Spleen (tissue), 7 donors: ENCODE measurements around the gene AARS2.

ENCODE experiments used
- POLR2A ChIP-seq, 3 donors: fragments of 450-650 bp; IDR thresholded peaks; one replicate each; pipeline ENCODE4 v1.5.1; 2017; ENCODE audit warnings: antibody characterized with exemption in 3 of 3, mild to moderate bottlenecking in 1 of 3
- POLR2AphosphoS5 ChIP-seq, 3 donors: sonication (generic); formaldehyde crosslinking; IDR thresholded peaks; one replicate each; pipeline ENCODE4 v1.5.1; 2017; ENCODE audit warnings: antibody characterized with exemption in 3 of 3
- TF ChIP-seq, protein P1 (sequence below), 11 experiments: fragments of 200-600 bp in 7 of 11; fragments of 450-650 bp in 4 of 11; sonication (generic) in 4 of 11; IDR thresholded peaks in 8 of 11; conservative IDR thresholded peaks in 3 of 11; 1 replicate in 7 of 11; 2 replicates in 4 of 11; pipeline versions ENCODE4 v1.4.0 to v1.8.0; 2016 to 2021; ENCODE audit warnings: antibody characterized with exemption in 11 of 11, inconsistent platforms in 4 of 11, mild to moderate bottlenecking in 1 of 11
- donor health status: DM: no; HTN: no; CAD: no; lungs with moderate emphysema.
- donor health status: DM: no; HTN: no; CAD: no.
- donor health status: DM: no; HTN: no; CAD: no.

DNA sequence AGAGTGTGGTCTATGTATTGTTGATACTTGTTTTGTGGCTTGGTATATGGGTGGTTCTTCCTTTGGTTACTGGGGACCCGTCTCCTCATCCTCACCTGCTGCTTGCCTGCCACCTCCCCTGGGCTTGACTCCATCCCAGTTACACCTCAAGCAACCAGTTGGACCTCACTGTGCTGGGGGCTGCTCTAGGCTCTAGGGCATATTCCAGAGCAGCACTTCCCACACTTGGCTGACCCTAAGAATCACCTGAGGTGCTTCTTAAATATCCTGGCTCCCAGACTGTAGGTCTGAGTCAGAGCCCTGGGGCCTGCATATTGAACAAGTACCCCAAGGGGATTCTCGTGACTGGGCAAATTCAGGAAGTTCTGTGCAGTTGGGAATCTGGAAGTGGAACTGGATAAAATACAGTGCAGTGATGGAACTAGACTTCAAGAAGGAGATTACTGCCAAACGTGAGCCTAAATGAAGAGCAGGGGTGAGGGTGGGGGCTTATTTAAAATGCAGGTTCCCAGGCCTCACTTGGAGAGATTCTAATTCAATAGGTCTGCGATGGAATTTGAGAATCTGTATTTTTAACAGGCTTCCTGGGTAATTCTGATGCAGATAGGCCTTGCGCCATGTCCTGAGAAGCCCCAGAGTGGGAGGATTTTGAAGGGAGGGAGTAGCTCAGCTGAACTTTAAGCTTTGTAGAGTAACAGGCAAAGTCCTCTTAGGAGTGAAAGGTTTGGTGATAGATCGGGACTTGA lies 36.9 kb upstream of the AARS2 start:
- TF ChIP-seq, protein P1, sequence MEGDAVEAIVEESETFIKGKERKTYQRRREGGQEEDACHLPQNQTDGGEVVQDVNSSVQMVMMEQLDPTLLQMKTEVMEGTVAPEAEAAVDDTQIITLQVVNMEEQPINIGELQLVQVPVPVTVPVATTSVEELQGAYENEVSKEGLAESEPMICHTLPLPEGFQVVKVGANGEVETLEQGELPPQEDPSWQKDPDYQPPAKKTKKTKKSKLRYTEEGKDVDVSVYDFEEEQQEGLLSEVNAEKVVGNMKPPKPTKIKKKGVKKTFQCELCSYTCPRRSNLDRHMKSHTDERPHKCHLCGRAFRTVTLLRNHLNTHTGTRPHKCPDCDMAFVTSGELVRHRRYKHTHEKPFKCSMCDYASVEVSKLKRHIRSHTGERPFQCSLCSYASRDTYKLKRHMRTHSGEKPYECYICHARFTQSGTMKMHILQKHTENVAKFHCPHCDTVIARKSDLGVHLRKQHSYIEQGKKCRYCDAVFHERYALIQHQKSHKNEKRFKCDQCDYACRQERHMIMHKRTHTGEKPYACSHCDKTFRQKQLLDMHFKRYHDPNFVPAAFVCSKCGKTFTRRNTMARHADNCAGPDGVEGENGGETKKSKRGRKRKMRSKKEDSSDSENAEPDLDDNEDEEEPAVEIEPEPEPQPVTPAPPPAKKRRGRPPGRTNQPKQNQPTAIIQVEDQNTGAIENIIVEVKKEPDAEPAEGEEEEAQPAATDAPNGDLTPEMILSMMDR (IDR thresholded peaks at IDR 0.05 in 8 of 11, conservative IDR thresholded peaks at IDR 0.05 in 3 of 11), result no peak
- TF ChIP-seq POLR2A (IDR thresholded peaks at IDR 0.05) (no peak), POLR2AphosphoS5 (IDR thresholded peaks at IDR 0.05) (no peak)
